Neutrophil (primary cell): ENCODE data around the gene COLGALT1.

ENCODE experiments used
- H3K27ac ChIP-seq: fragments of 200-600 bp; sonication (generic); 2 replicates; pipeline ENCODE4 v1.5.1; 2016; ENCODE audit warnings: mild to moderate bottlenecking, moderate library complexity
- H3K27me3 ChIP-seq: fragments of 200-600 bp; sonication (generic); 2 replicates; pipeline ENCODE4 v1.6.0; 2016; ENCODE audit warnings: mild to moderate bottlenecking
- H3K36me3 ChIP-seq: fragments of 200-600 bp; sonication (generic); 2 replicates; pipeline ENCODE4 v1.5.1; 2017
- H3K4me1 ChIP-seq, 2 experiments: fragments of 200-600 bp in 1 of 2; sonication (generic) in 1 of 2; 1 replicate in 1 of 2; 2 replicates in 1 of 2; pipeline versions ENCODE4 v1.5.1 to v1.6.1; 2013 to 2016; ENCODE audit warnings: low read depth in 1 of 2, low read length in 1 of 2, mild to moderate bottlenecking in 1 of 2, moderate library complexity in 1 of 2; ENCODE audit not compliant: control insufficient read depth in 1 of 2, insufficient read depth in 1 of 2
- H3K4me3 ChIP-seq, 2 experiments: fragments of 200-600 bp in 1 of 2; sonication (generic) in 1 of 2; 1 replicate in 1 of 2; 2 replicates in 1 of 2; pipeline ENCODE4 v1.5.1; 2013 to 2016; ENCODE audit warnings: low read depth in 1 of 2, low read length in 1 of 2, mild to moderate bottlenecking in 1 of 2, moderate library complexity in 1 of 2
- H3K9me3 ChIP-seq: fragments of 200-600 bp; sonication (generic); 2 replicates; pipeline ENCODE4 v1.5.1; 2016
- CTCF ChIP-seq: fragments of 200-600 bp; sonication (generic); IDR thresholded peaks from 2 replicates; pipeline ENCODE4 v1.5.1; 2016; ENCODE audit warnings: antibody characterized with exemption

The COLGALT1 gene

GRCh38 chr19:17620696-17621095, 65.2 kb downstream of the COLGALT1 start:
- no peak for TF ChIP-seq CTCF

GRCh38 chr19:17623224-17623935, 67.9 kb downstream of the COLGALT1 start:
- Histone ChIP-seq H3K4me1 (no peaks in the 10 kb centered on the region), H3K4me3 (no peak overlapping the region), H3K27ac (no peak overlapping the region), H3K27me3 (peaks cover 13% of the 10 kb centered on the region), H3K9me3 (no peaks in the 10 kb centered on the region), H3K36me3 (no peaks in the 10 kb centered on the region)
- no peak for TF ChIP-seq CTCF

More at GRCh38 chr19:17620696-17621095, 65.2 kb downstream of the COLGALT1 start:
- H3K36me3 ChIP-seq, result no peaks in the 10 kb centered on the region
- no peak overlapping the region for H3K27ac ChIP-seq
- H3K9me3 ChIP-seq, result no peaks in the 10 kb centered on the region
- no peaks in the 10 kb centered on the region for H3K4me1 ChIP-seq
- H3K27me3 ChIP-seq, result peaks cover 39% of the 10 kb centered on the region
- no peak overlapping the region for H3K4me3 ChIP-seq

GRCh38 chr19:17624314-17624991, 69.0 kb downstream of the COLGALT1 start:
- H3K4me1 ChIP-seq, result no peaks in the 10 kb centered on the region
- H3K27me3 ChIP-seq, result peaks cover 14% of the 10 kb centered on the region
- TF ChIP-seq CTCF, result no peak
- no peaks in the 10 kb centered on the region for H3K9me3 ChIP-seq
- no peak overlapping the region for H3K4me3 ChIP-seq
- H3K36me3 ChIP-seq, result no peaks in the 10 kb centered on the region
- H3K27ac ChIP-seq, result no peak overlapping the region

- Histone ChIP-seq H3K27me3 (peaks cover 12% of the 10 kb centered on the region), H3K4me3 (no peak overlapping the region), H3K36me3 (no peaks in the 10 kb centered on the region), H3K9me3 (no peaks in the 10 kb centered on the region), H3K4me1 (no peaks in the 10 kb centered on the region), H3K27ac (no peak overlapping the region)
- TF ChIP-seq CTCF, result no peak
Observed at GRCh38 chr19:17625043-17625442, 69.6 kb downstream of the COLGALT1 start.

- Histone ChIP-seq H3K4me1 (no peaks in the 10 kb centered on the region), H3K36me3 (no peaks in the 10 kb centered on the region), H3K4me3 (no peak overlapping the region), H3K27me3 (peaks cover 11% of the 10 kb centered on the region), H3K27ac (no peak overlapping the region), H3K9me3 (no peaks in the 10 kb centered on the region)
- no peak for TF ChIP-seq CTCF
Observed at GRCh38 chr19:17625980-17626379, 70.5 kb downstream of the COLGALT1 start.
